K562 (cell line): ENCODE measurements around the gene ABCC1. TPM values are rescaled to one million over a fixed set of nuclear protein-coding genes. Genes with fewer than 3 reads are reported as not detected.

Experiments
- ATAC-seq: fragments of 200-7000 bp; cut with Tn5 transposase; 3 replicates; pipeline ENCODE4 v1.9.1; 2020; ENCODE audit warnings: moderate library complexity
- BruUV-seq: library from RNA; stranded (reverse); fragments of 400-500 nt; replicated peaks from 2 replicates; lab custom pipeline; 2021; lab: Mats Ljungman, UMichigan
- CTCF ChIA-PET: fragments of 300-600 bp; formaldehyde crosslinking; extraction: SDS; loops from one replicate; lab custom pipeline; 2021; ENCODE audit warnings: low intra/inter-chr PET ratio; lab: Yijun Ruan, JAX
- POLR2A ChIA-PET: fragments of 300-600, 350-650 bp; sonication (Branson Sonifier 250); formaldehyde crosslinking; extraction: SDS; loops from one replicate; lab custom pipeline; 2021; ENCODE audit warnings: antibody characterized with exemption, inconsistent platforms; lab: Yijun Ruan, JAX
- DNase-seq, 4 experiments: peaks; one replicate each; pipeline versions ENCODE4 v3.0.0 to v3.0.0-alpha.2; 2011 to 2018; ENCODE audit warnings: low spot score in 3 of 4, mixed read lengths in 3 of 4; ENCODE audit errors: extremely low read depth in 1 of 4
- FAIRE-seq: peaks from 2 replicates; lab custom pipeline; 2011; peaks lifted over from hg19 to GRCh38; lab: Jason Lieb, UNC
- H2AFZ ChIP-seq: 2 replicates; pipeline ENCODE4 v1.6.0; 2011; ENCODE audit warnings: low read depth, low read length, control low read depth, inconsistent platforms
- H3K27ac ChIP-seq: fragments of 200-600 bp; 3 replicates; pipeline ENCODE4 v1.8.0; 2011; ENCODE audit warnings: low read depth, mild to moderate bottlenecking, control low read depth, inconsistent platforms, low read length, moderate library complexity, mixed read lengths; ENCODE audit errors: extremely low read depth
- H3K27me3 ChIP-seq, 2 experiments: fragments of 300-600 bp in 1 of 2; 2 replicates in 1 of 2; 3 replicates in 1 of 2; pipeline versions ENCODE4 v1.6.0 to v1.8.0; 2011; ENCODE audit warnings: inconsistent platforms in 2 of 2, low read length in 2 of 2, mild to moderate bottlenecking in 1 of 2, mixed read lengths in 1 of 2, moderate library complexity in 1 of 2; ENCODE audit not compliant: control insufficient read depth in 2 of 2, insufficient read depth in 2 of 2
- H3K36me3 ChIP-seq: fragments of 300-600 bp; 3 replicates; pipeline ENCODE4 v1.8.0; 2011; ENCODE audit warnings: mild to moderate bottlenecking, low read length, inconsistent platforms; ENCODE audit not compliant: control insufficient read depth, insufficient read depth
- H3K4me1 ChIP-seq, 2 experiments: fragments of 200-600 bp in 1 of 2; replicated peaks in 1 of 2; 2 replicates in 1 of 2; 3 replicates in 1 of 2; pipeline versions ENCODE4 v1.5.1 to v1.8.0; 2011; ENCODE audit warnings: inconsistent platforms in 2 of 2, low read length in 2 of 2, mild to moderate bottlenecking in 1 of 2, mixed read lengths in 1 of 2, moderate library complexity in 1 of 2; ENCODE audit not compliant: control insufficient read depth in 2 of 2, insufficient read depth in 2 of 2
- H3K4me2 ChIP-seq: 2 replicates; pipeline ENCODE4 v1.6.1; 2011; ENCODE audit warnings: low read length, control low read depth, inconsistent platforms, mixed read lengths; ENCODE audit not compliant: insufficient read depth
- H3K4me3 ChIP-seq: fragments of 200-600 bp; sonication (generic), shearing (Covaris generic); 2 replicates; pipeline ENCODE4 v1.5.1; 2016; ENCODE audit warnings: control low read depth, inconsistent platforms
- H3K79me2 ChIP-seq: fragments of 200-600 bp; 3 replicates; pipeline ENCODE4 v1.8.0; 2011; ENCODE audit warnings: low read length, inconsistent platforms; ENCODE audit not compliant: control insufficient read depth, insufficient read depth
- H3K9ac ChIP-seq, 2 experiments: 2 replicates each; pipeline versions ENCODE4 v1.6.0 to v1.6.1; 2011; ENCODE audit warnings: low read depth in 2 of 2, low read length in 2 of 2, control low read depth in 1 of 2, inconsistent platforms in 1 of 2, mild to moderate bottlenecking in 1 of 2, mixed read lengths in 1 of 2; ENCODE audit not compliant: insufficient read depth in 1 of 2
- H3K9me1 ChIP-seq: one replicate; pipeline ENCODE4 v1.6.0; 2011; ENCODE audit warnings: inconsistent platforms, mild to moderate bottlenecking, low read length, moderate library complexity; ENCODE audit not compliant: control insufficient read depth, insufficient read depth
- H3K9me3 ChIP-seq: replicated peaks from 2 replicates; pipeline ENCODE4 v1.5.1; 2011; ENCODE audit warnings: low read depth, low read length, inconsistent platforms; ENCODE audit not compliant: control insufficient read depth, insufficient read depth
- H4K20me1 ChIP-seq: replicated peaks from 2 replicates; pipeline ENCODE4 v1.6.1; 2011; ENCODE audit warnings: low read length, inconsistent platforms, mixed read lengths; ENCODE audit not compliant: control insufficient read depth, insufficient read depth
- ARID2 ChIP-seq: fragments of 450-650 bp; IDR thresholded peaks from 2 replicates; pipeline ENCODE4 v1.6.1; 2017; ENCODE audit warnings: antibody characterized with exemption, mild to moderate bottlenecking
- HNRNPLL ChIP-seq: fragments of 200-400 bp; formaldehyde crosslinking; IDR thresholded peaks from 2 replicates; pipeline ENCODE4 v1.6.1; 2017; ENCODE audit warnings: low read length, low read depth, mild to moderate bottlenecking; ENCODE audit not compliant: poor library complexity, severe bottlenecking
- JUNB ChIP-seq: fragments of 450-650 bp; formaldehyde crosslinking; conservative IDR thresholded peaks from 2 replicates; pipeline ENCODE4 v1.4.0; 2020; ENCODE audit warnings: mild to moderate bottlenecking
- MBD2 ChIP-seq: sonication (generic); IDR thresholded peaks from 2 replicates; pipeline ENCODE4 v1.6.1; 2016; ENCODE audit warnings: low read depth, borderline replicate concordance
- MNT ChIP-seq, 2 experiments: fragments of 450-650 bp; conservative IDR thresholded peaks; 2 replicates each; pipeline ENCODE4 v1.6.1; 2017; ENCODE audit warnings: mild to moderate bottlenecking in 2 of 2, moderate library complexity in 2 of 2
- MTF1 ChIP-seq: fragments of 250-450 bp; sonication (Bioruptor Pico); IDR thresholded peaks from 2 replicates; pipeline ENCODE4 v1.9.0; 2021; ENCODE audit warnings: moderate library complexity, mild to moderate bottlenecking, inconsistent platforms, borderline replicate concordance
- PHB2 ChIP-seq: fragments of 450-650 bp; IDR thresholded peaks from 2 replicates; pipeline ENCODE4 v1.6.1; 2017; ENCODE audit warnings: low read depth
- PHF21A ChIP-seq: fragments of 450-650 bp; IDR thresholded peaks from 2 replicates; pipeline ENCODE4 v1.6.1; 2017; ENCODE audit warnings: low read depth, borderline replicate concordance
- PYGO2 ChIP-seq: fragments of 450-650 bp; IDR thresholded peaks from 2 replicates; pipeline ENCODE4 v1.6.1; 2016; ENCODE audit warnings: mild to moderate bottlenecking, missing genetic modification characterization, moderate library complexity, missing compliant biosample characterization
- RBM15 ChIP-seq: fragments of 200-400 bp; formaldehyde crosslinking; IDR thresholded peaks from 2 replicates; pipeline ENCODE4 v1.6.1; 2018; ENCODE audit warnings: mild to moderate bottlenecking, low read length, moderate library complexity; ENCODE audit not compliant: insufficient read depth
- SIRT6 ChIP-seq: IDR thresholded peaks from one replicate; pipeline ENCODE4 v1.6.1; 2012; ENCODE audit warnings: low read depth, mild to moderate bottlenecking, control low read depth, inconsistent platforms, low read length, moderate library complexity
- SP1 ChIP-seq: sonication (generic); formaldehyde crosslinking; IDR thresholded peaks from 2 replicates; pipeline ENCODE4 v1.8.1; 2022; ENCODE audit warnings: mild to moderate bottlenecking, missing genetic modification reagents
- TBP ChIP-seq: optimal IDR thresholded peaks from 2 replicates; pipeline ENCODE3; 2011; ENCODE audit warnings: low read depth, low read length, improper control_type of control experiment
- TCF15 ChIP-seq: fragments of 250-450 bp; sonication (Bioruptor Pico); IDR thresholded peaks from 2 replicates; pipeline ENCODE4 v1.8.0; 2022; ENCODE audit warnings: moderate library complexity, mild to moderate bottlenecking, inconsistent platforms
- ZC3H4 ChIP-seq: sonication (generic); formaldehyde crosslinking; IDR thresholded peaks from 2 replicates; pipeline ENCODE4 v1.9.0; 2021; ENCODE audit warnings: missing genetic modification reagents, borderline replicate concordance
- WGBS: fragments of 100-300 bp; shearing (Covaris generic); methylation state at CpG from one replicate; pipeline ENCODE4 v1.1.6; 2016; ENCODE audit warnings: low coverage, mixed read lengths; ENCODE audit not compliant: insufficient coverage; ENCODE audit errors: missing lambda C conversion rate; 5-methylcytosine and 5-hydroxymethylcytosine counted together
- in situ Hi-C: fragments of 300-500 bp; cut with MboI; formaldehyde crosslinking; loops from 4 replicates; pipeline ENCODE4 v1.15.0; 2018; ENCODE audit warnings: inconsistent platforms, mixed read lengths
- intact Hi-C: fragments of 100-400 bp; cut with micrococcal nuclease; formaldehyde crosslinking; loops from 2 replicates; pipeline ENCODE4 v1.14.2; 2022
- polyA plus RNA-seq, 8 experiments: library from polyadenylated mRNA; depleted of rRNA in 4 of 8; stranded (reverse) in 5 of 8; unstranded in 3 of 8; fragments of >200 nt; fragmentation: Nextera tagmentation in 2 of 8; fragmentation: Illumina TruSeq in 1 of 8; extraction: Ambion mirVana in 2 of 8; extraction: Trizol in 1 of 8; gene quantifications; 2 replicates each; pipeline versions ENCODE4 v1.2.1 to v1.2.3, GENCODE V29; 2011 to 2014; ENCODE audit warnings: inconsistent platforms in 1 of 8, missing spikeins in 1 of 8
- total RNA-seq, 7 experiments: library from RNA; depleted of rRNA in 6 of 7; stranded (reverse); fragments of >200 nt in 6 of 7; fragmentation: Illumina TruSeq in 2 of 7; extraction: Trizol in 2 of 7; gene quantifications; 2 replicates each; pipeline versions ENCODE4 v1.2.1 to v1.2.3, GENCODE V29; 2011 to 2021; ENCODE audit warnings: low replicate concordance in 1 of 7

ABCC1 gene
- total and polyA plus RNA-seq, 9 of the 15 experiments (the other 6 are each of a cell fraction or from before 2014, with no cell fraction given), result 3.9 to 41.6 (median 10.0) TPM

GRCh38 chr16:16030449-16030848 lies 81.0 kb downstream of the ABCC1 start:
- Histone ChIP-seq H3K9ac (no peak overlapping the region), H3K9me1 (no peaks in the 10 kb centered on the region), H3K4me3 (no peak overlapping the region), H3K27ac (no peak overlapping the region), H3K9me3 (no peaks in the 10 kb centered on the region), H3K4me2 (no peak overlapping the region), H2AFZ (no peak overlapping the region), H3K27me3 (no peaks in the 10 kb centered on the region), H3K4me1 (peaks cover 9 to 11% of the 10 kb centered on the region in 2 experiments; a peak in 4 of 5 replicates), H3K79me2 (0 out of 3 replicates have a peak, but pooled peaks cover 5% of the 10 kb centered on the region), H4K20me1 (no peaks in the 10 kb centered on the region), H3K36me3 (peaks cover 44% of the 10 kb centered on the region; the same call in 2 of the 3 replicates)
- TF ChIP-seq ZC3H4 (CRISPR knock-in tag) (no peak), TBP (no peak), MTF1 (no peak), PHF21A (no peak), SIRT6 (no peak), JUNB (CRISPR knock-in tag) (no peak), PHB2 (no peak), HNRNPLL (no peak), TCF15 (CRISPR knock-in tag) (no peak), RBM15 (no peak), ARID2 (no peak), SP1 (CRISPR knock-in tag) (no peak), MBD2 (no peak), MNT (conservative IDR thresholded peaks at IDR 0.05) (no peak), PYGO2 (tag) (no peak)
- WGBS, result 97% methylated on average over 8 of the region's 8 CpGs
- no TSS peak for BruUV-seq
- ATAC-seq, result no peak
- DNase-seq, result no peak
- intact Hi-C loops (no loop called here), in situ Hi-C loops (no loop called here)
- CTCF ChIA-PET, result no interaction called here
- POLR2A ChIA-PET, result interaction anchor here (1.0 to 4.5 kb wide), 2 partner anchors 8 to 15 kb away, joined by 3 to 26 read pairs; no protein-coding TSS in a partner anchor
- FAIRE-seq, result no peak
